NCI-H1417 (cell line): ENCODE measurements around the gene AP2A1.

ENCODE experiments used
- DNase-seq, 3 experiments: peaks; one replicate each; lab custom pipeline; 2025; lab: John Stamatoyannopoulos, UW

The AP2A1 gene

DNA sequence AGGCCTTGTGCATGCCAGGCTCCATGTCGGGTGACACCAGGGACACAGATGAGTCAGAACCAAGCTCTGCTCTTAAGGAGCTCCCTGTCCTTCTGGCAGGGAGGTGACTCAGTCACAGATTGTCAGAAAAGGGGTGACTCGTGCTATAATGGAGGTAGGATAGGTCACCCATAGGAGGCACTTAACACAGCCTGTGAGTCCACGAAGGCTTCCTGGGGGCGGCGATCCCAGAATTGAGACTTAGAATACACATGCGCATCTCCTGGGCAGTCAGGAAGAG is 26.7 kb downstream of the AP2A1 start:
- no peak for DNase-seq

DNA sequence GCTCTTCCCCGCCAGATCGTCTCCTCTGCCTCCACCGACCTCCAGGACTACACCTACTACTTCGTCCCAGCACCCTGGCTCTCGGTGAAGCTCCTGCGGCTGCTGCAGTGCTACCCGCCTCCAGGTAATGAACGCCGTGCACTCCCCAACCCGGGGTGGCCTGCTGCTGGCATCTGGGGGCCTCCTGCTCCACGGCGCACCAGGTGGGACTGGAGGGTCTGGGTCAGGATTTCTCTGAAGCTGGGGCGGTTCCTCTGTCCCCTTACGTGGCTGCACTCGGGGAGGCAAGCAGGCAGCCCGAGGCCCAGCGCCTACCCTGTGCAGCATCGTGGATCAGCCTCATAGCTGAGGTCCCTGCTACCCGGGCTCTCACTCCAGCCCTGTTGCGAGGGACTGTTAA is 28.8 kb downstream of the AP2A1 start:
- DNase-seq = no peak

DNA sequence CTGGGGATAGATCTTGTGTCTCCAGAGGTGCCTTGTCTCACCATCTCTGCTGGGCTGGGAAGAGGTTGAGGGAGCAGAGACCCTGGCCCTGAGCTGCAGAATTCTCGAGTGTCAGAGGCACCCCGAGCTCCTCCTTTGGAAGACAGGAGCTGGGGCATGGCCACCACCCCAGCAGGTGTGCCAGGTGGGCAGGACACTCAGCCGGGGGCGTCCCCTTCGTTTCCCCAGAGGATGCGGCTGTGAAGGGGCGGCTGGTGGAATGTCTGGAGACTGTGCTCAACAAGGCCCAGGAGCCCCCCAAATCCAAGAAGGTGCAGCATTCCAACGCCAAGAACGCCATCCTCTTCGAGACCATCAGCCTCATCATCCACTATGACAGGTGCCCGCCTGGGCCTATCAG is 31.8 kb downstream of the AP2A1 start:
- no peak for DNase-seq

DNA sequence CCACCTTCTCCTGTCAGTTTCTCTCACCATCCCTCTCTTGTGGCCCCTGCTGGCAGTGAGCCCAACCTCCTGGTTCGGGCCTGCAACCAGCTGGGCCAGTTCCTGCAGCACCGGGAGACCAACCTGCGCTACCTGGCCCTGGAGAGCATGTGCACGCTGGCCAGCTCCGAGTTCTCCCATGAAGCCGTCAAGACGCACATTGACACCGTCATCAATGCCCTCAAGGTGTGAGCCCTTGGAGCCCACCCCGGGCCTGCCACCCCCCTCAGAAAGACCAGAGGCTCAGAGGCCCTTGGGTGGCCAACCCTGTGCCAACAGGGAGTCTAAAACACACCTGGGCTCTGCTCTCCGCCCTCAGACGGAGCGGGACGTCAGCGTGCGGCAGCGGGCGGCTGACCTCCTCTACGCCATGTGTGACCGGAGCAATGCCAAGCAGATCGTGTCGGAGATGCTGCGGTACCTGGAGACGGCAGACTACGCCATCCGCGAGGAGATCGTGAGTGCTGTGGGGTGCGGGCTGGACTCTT is 32.5 kb downstream of the AP2A1 start:
- no peak for DNase-seq

DNA sequence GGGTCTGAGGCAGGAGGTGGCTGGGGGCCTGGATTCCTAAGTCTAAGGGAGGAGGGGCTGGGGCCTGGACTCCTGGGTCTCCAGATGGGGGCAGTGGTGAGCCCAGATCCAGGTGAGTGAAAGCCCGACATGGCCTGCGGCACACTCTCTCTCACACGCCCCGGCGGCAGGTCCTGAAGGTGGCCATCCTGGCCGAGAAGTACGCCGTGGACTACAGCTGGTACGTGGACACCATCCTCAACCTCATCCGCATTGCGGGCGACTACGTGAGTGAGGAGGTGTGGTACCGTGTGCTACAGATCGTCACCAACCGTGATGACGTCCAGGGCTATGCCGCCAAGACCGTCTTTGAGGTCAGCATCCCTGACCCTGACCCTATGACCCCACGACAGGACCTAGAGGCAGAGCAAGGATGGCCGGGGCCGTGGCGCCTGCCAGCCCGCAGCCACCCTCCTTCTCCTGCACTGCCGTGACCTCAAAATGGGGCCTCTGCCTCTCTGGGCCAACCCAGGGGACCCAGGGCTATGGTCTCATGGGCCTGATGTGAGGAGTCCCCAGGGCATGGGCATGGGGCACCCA is 33.1 kb downstream of the AP2A1 start:
- no peak for DNase-seq

DNA sequence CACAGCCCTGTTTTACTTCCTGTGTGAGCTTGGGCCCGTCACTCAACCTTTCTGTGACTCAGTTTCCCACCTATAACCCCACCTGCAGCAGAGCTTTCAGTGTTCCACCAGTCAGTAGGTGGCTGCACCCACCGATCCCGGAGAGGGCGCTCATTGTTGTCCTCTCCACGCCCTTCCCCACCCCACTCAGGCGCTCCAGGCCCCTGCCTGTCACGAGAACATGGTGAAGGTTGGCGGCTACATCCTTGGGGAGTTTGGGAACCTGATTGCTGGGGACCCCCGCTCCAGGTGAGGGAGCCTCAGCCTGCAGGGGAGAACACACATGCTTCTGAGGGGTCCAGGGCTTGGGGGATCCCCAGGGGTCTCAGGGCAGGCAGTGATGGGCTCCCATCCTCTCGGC is 34.0 kb downstream of the AP2A1 start:
- no peak for DNase-seq

DNA sequence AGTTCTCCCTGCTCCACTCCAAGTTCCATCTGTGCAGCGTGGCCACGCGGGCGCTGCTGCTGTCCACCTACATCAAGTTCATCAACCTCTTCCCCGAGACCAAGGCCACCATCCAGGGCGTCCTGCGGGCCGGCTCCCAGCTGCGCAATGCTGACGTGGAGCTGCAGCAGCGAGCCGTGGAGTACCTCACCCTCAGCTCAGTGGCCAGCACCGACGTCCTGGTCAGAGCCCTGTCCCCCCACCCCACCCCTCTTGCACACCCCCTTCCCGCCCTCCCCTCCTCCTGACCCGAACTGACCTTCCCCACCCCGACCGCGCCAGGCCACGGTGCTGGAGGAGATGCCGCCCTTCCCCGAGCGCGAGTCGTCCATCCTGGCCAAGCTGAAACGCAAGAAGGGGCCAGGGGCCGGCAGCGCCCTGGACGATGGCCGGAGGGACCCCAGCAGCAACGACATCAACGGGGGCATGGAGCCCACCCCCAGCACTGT is 34.6 kb downstream of the AP2A1 start:
- no peak for DNase-seq

DNA sequence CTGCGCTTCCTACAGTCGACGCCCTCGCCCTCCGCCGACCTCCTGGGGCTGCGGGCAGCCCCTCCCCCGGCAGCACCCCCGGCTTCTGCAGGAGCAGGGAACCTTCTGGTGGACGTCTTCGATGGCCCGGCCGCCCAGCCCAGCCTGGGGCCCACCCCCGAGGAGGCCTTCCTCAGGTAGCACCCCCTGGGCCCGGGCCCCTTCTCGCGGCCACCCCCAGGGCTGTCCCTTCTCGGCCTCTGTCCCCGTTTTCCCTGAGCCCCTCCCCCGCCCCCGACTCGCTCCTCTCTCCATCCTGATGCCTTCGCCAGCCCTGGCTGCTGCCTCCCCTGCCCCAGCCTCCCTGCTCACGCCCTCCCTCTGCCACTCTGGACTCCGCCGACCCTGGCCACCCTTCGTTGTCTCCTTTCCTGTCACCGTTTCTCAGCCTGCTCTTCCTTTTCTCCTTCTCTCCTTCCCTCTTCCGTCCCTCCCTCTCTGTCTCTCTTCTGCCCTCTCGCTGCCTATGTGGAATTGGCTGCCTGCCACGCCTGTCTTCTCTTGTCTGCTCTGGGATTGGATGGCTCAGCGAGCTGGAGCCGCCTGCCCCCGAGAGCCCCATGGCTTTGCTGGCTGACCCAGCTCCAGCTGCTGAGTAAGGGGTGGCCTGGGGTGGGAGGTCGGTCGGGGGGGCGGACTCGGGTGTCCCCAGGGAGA is 35.3 kb downstream of the AP2A1 start:
- peak in 1 of 3 experiments; percentile 76 for DNase-seq

DNA sequence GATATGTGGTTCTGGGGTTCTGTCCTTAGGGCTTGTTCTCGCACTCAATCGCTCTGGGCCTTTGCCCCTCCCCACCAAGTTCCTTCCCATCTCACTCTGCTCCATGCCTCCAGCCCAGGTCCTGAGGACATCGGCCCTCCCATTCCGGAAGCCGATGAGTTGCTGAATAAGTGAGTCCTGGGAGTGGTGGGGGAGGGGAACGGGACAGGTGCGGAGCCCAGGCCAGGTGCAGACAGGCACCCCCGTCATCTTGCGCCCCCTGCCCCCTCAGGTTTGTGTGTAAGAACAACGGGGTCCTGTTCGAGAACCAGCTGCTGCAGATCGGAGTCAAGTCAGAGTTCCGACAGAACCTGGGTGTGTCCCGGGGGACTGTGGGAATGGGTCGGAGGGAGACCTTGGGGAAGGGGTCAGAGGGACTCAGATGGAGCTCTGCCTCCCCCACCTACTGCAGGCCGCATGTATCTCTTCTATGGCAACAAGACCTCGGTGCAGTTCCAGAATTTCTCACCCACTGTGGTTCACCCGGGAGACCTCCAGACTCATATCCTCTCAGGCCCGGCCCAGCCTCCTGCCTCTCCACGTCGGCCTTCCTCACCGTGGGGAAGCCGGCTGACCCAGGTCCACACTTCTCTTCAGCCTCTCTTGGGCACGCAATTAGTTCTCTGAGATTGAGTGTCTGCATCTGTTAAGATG is 36.2 kb downstream of the AP2A1 start:
- no peak for DNase-seq

DNA sequence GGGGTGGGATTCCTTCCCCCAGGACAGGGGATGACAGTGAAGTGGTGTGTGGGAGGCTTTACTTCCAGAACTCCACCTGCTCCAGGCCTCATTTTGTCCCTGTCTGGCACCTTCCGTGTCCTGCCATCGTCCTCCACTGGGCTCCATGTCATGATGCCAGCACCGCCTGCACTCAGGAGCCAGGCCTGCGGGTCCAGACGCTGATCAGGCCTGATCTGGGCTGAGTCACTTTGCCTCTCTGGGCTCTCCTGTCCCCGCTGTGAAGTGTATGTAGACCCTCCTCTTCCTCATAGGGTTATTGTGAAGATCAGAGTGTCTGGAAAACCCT is 36.7 kb downstream of the AP2A1 start:
- no peak for DNase-seq

DNA sequence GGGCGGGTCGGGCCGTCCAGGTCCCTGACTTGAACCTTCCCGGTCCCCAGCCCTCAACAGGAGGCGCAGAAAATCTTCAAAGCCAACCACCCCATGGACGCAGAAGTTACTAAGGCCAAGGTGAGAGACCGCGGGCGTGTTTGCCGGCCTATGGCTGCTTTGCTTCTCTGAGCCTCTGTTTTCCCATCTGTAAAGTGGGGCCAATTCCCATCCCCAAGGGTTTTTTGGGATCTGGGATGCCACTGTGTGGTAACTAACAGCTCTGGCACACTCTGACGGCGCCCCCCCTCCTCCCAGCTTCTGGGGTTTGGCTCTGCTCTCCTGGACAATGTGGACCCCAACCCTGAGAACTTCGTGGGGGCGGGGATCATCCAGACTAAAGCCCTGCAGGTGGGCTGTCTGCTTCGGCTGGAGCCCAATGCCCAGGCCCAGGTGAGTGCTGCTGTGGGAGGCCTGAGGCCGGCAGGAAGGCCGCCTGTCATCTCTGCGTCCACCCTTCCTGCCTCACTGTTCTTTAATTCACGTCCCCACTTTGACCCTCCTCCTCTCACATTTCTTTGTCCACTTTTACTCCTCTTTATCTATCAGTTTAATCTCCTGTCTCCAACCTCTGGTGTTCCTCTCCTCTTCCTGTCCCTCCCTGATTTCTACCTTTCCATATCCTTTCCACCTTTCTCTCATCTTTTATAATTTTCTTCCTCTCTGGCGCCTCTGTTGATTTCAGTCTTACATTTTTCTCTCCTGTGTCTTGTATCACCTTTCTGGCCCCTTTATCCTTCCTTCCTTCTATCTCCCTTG is 39.2 kb downstream of the AP2A1 start:
- no peak for DNase-seq

DNA sequence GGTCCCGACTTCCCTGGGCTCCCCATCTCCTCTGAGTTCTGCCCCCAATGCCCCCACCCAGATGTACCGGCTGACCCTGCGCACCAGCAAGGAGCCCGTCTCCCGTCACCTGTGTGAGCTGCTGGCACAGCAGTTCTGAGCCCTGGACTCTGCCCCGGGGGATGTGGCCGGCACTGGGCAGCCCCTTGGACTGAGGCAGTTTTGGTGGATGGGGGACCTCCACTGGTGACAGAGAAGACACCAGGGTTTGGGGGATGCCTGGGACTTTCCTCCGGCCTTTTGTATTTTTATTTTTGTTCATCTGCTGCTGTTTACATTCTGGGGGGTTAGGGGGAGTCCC is 39.8 kb downstream of the AP2A1 start:
- DNase-seq = no peak

DNA sequence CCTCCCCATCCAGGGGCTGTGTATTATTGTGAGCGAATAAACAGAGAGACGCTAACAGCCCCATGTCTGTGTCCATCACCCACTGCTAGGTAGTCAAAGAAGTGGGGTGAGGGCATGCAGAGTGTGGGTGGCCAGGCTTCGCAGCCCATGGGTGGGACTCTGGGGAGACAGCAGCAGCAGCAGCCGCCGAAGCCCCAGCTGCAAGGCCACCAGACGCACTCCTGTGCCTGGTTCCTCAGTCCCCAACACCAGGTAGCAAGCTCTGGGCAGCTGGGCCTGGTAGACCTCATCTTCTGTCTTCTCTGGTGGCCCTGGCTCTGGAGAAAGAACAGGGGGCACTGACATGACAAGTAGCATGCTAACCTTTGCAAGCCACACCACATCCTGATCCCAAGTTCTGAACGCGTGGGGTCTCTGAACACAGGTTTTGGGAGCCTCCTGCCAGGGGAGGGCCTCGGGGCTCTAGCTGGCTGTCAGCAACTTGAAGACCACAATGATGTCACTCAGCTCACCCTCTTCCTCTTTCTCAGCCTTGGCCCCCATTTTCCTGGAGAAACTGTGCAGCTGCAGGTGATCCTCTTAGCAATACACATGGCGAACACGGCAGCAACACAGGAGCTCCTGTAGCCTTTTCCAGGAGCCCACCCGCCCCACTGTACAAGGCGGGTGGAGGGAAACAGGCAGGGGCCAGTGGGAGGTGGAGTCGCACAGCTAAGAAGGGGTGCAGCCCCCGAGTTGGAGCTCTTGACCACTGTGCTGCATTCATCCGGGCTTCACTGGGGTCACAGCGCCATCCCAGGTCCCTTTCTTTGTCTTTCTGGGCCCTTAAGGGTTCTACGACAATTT is 40.5 kb downstream of the AP2A1 start:
- DNase-seq = no peak

DNA sequence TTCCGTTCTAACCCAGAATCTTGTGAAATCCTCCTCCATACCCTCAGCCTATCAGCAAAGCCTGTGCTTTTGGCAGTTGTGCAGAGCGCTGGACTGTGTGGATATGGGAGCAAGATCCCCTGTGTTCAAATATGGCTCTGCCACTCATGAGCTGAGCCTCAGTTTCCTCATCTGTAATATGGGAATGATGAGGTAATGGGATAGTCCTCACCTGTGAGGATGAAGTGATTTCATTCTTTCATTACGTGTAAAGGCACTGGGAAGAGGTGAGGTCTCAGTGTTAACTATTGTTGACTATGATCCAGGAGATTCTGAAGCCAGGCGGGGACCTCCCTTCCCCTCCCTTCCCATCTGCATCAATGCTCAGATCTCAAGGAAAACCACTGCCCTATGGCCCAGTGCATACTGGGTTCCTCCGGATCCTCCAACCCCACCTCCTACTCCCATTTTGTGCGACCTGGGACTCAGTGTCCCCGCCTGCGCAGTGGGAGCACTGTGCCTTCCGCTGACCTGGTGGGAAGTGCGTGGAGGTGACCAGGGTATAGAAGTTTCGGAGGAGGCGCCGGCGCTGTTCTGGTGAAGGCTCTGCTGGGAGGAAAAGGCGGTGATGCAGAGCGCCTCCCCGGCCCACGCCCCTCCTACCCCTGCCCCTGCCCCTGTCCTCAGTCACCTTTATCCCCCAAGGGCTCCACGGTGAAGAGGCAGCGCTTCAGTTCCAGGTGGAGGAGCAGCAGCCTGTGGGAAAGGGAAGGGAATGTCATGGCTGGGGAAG is 41.3 kb downstream of the AP2A1 start:
- peak in 1 of 3 experiments; percentile 46 for DNase-seq

DNA sequence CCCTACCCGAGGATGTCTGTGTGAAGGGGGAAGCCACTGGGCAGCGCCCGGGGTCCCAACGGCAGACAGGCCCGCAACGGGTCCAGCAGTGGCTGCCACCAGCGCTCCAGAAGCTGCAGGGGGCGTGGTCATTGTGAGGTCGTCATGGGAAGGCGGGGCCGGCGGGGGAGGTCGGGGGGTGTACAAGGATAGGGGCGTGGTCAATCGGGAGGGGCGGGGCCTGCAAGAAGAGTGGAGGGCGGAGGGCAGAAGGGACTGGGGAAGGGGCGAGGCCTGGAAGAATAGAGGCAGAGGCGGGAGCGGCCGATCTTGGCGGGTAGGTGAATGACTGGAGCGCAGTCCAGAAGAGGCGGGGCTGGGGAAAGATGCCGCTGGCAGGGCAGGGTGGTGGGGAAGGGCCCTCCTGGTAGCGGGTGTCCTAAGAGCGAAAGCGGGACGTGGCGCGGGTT is 41.9 kb downstream of the AP2A1 start:
- peak; percentile 78 to 95 (median 91) for DNase-seq

DNA sequence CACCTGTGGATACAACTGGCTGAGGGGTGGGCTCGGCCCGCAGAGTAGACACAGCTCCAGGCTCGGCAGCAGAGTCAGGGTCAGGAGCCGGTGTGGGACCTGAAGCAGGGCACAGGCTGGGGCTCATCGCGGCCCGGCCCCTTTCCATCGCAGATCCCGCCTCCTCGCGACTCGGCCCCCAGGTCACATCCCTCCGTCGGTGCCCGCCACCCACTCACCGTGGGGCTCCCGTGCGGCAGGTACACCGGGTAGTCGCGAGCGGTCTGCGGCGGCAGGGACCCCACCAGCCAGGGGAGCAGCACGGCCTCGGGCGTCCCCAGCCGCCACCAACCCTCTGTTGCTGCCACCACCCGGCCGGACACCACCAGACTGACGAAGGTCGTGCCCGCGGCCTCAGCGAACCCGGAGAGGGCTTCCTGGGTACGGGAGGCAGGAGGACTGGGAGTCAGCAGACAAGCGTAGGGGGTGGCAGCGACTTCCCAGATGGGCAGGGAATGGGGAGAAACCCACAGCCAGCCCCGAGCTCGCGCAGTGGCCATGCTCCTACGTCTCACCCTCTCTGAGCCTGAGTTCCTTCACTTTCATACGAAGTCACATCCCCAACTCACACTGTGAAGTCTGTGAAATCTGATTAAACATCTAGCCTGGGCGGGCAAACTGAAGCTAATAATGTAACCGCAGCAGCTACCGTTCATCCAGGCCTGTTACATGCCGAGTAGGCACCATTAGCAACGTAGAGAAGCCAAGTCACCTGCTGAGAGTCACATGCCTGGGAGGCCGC is 42.5 kb downstream of the AP2A1 start:
- peak; percentile 62 to 77 (median 68) for DNase-seq

DNA sequence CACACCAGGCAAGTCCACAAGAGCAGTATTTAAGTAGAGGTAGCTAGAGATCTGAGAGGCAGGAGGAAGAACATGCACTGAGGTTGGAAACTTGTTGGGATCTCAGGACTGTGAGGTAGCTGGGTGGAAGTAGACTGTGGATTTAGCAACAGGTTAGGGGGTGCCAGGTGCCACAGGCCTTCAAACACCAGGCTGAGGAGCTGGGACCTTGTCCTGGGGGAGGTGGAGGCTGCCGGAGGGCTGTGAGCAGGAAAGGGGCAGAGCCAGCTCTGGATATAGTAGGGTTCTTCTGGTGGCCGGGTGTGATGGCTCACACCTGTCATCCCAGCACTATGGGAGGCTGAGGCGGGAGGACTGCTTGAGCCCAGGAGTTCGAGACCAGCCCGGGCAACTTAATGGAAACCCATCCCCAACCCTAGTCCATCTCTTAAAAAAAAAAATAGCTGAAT is 43.2 kb downstream of the AP2A1 start:
- DNase-seq = no peak

DNA sequence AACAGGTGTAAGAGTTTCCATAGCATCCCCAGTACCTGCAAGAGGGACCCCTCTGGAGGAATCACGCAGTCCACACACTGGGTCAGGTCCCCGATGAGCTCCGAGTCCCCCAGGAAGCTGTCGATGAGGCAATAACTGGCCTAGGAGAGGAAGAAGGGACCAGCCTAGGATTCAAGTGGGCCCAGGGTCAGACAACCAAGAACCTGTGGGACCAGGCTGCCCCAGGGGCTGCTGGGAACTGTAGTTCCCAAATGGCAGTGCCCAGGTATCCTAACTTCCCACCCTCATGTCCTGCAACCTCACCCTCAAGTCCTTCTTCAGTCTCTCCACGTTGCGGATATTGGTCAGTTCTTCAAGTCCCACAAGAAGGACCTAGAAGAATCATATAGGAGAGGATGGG is 44.5 kb downstream of the AP2A1 start:
- no peak for DNase-seq

DNA sequence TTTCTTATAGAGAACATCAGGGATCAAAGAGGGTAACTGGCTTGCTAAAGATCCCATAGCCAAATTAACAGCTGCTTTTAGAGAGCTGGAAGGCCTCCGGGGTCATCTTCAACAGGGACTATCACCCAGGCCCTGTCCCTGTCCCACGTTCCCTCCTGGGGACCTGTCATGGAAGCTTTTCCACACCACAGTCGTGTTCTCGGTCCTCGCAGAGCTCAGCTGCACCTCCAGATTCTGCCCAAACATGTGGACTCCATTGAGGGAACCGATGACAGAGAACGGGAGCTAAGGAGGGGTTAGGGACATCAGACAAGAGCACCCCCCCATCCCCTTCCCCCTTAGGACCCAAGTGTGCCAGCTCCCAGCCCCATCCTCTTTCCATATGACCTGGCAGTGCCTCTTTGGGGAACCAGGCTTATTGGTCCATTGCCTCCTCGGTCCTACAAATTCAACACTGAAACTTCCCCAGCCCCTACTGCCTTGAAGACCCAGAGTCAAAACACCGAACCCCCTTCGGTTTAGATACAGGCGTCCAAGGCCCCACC is 45.7 kb downstream of the AP2A1 start:
- DNase-seq = no peak
